Vagina (tissue), 2 donors: ENCODE results near the gene C5orf34.

ENCODE experiments used
- CTCF ChIP-seq, 3 experiments: fragments of 450-650 bp in 2 of 3; fragments of 200-600 bp in 1 of 3; sonication (generic) in 1 of 3; IDR thresholded peaks; one replicate each; pipeline ENCODE4 v1.5.1; 2017 to 2019; ENCODE audit warnings: antibody characterized with exemption in 3 of 3, mild to moderate bottlenecking in 2 of 3, moderate library complexity in 2 of 3
- POLR2A ChIP-seq, 2 donors: fragments of 450-650 bp; IDR thresholded peaks; one replicate each; pipeline ENCODE4 v1.6.1; 2017; ENCODE audit warnings: antibody characterized with exemption in 2 of 2, mild to moderate bottlenecking in 2 of 2, moderate library complexity in 2 of 2
- POLR2AphosphoS5 ChIP-seq, 2 donors: sonication (generic); formaldehyde crosslinking; IDR thresholded peaks; one replicate each; pipeline ENCODE4 v1.9.0; 2017; ENCODE audit warnings: antibody characterized with exemption in 2 of 2, mild to moderate bottlenecking in 2 of 2, low read depth in 1 of 2; ENCODE audit not compliant: insufficient read depth in 1 of 2

GRCh38 chr5:43540746-43541145 lies 25.8 kb upstream of the C5orf34 start:
- TF ChIP-seq CTCF (IDR thresholded peaks at IDR 0.05) (no peak), POLR2A (IDR thresholded peaks at IDR 0.05) (no peak), POLR2AphosphoS5 (IDR thresholded peaks at IDR 0.05; ENCODE audit: insufficient read depth in 1 of 2, low read depth in 1 of 2) (no peak)
